Prostate gland (tissue), 2 donors: ENCODE results near the gene FUT7. TPM values are rescaled to one million over a fixed set of nuclear protein-coding genes. Genes with fewer than 3 reads are reported as not detected.

Experiments used
- DNase-seq: peaks from one replicate; pipeline ENCODE4 v3.0.0-alpha.2; 2019; ENCODE audit warnings: low spot score
- H3K27ac ChIP-seq, 2 donors: fragments of 200-600 bp; sonication (generic); 2 replicates each; pipeline ENCODE4 v1.5.1; 2017 to 2019
- H3K27me3 ChIP-seq: fragments of 200-600 bp; sonication (generic); replicated peaks from 2 replicates; pipeline ENCODE4 v1.5.1; 2019; ENCODE audit not compliant: insufficient read depth
- H3K36me3 ChIP-seq, 2 donors: fragments of 200-600 bp; sonication (generic); 1 replicate in 1 of 2; 2 replicates in 1 of 2; pipeline versions ENCODE4 v1.5.1 to v1.8.1; 2017 to 2019
- H3K4me1 ChIP-seq: fragments of 200-600 bp; sonication (generic); replicated peaks from 2 replicates; pipeline ENCODE4 v1.5.1; 2019
- H3K4me3 ChIP-seq, 2 donors: fragments of 200-600 bp; sonication (generic); 2 replicates each; pipeline ENCODE4 v1.5.1; 2017 to 2019
- H3K9me3 ChIP-seq: fragments of 200-600 bp; sonication (generic); 2 replicates; pipeline ENCODE4 v1.5.1; 2017
- CTCF ChIP-seq, 4 experiments: fragments of 200-600 bp in 2 of 4; fragments of 450-650 bp in 2 of 4; sonication (generic) in 2 of 4; IDR thresholded peaks; 1 replicate in 3 of 4; 2 replicates in 1 of 4; pipeline ENCODE4 v1.5.1; 2016 to 2019; ENCODE audit warnings: antibody characterized with exemption in 4 of 4, mild to moderate bottlenecking in 2 of 4, moderate library complexity in 2 of 4
- POLR2A ChIP-seq: fragments of 450-650 bp; IDR thresholded peaks from one replicate; pipeline ENCODE4 v1.6.1; 2016; ENCODE audit warnings: antibody characterized with exemption, mild to moderate bottlenecking
- POLR2AphosphoS5 ChIP-seq: sonication (generic); formaldehyde crosslinking; IDR thresholded peaks from one replicate; pipeline ENCODE4 v1.6.1; 2017; ENCODE audit warnings: antibody characterized with exemption
- WGBS: methylation state at CpG from one replicate; pipeline ENCODE4 v1.1.5; 2018; 5-methylcytosine and 5-hydroxymethylcytosine counted together
- intact Hi-C: fragments of 100-400 bp; cut with DNase I; formaldehyde crosslinking; loops from one replicate; pipeline ENCODE4 v1.14.2; 2022
- total RNA-seq, 2 donors: library from RNA; depleted of rRNA; stranded (reverse); fragments of >200 nt; gene quantifications; one replicate each; pipeline ENCODE4 v1.1.0, GENCODE V29; 2016

Gene FUT7
- total RNA-seq, 2 donors from 2014 or later, result 0.57 TPM; not detected in 1

DNA sequence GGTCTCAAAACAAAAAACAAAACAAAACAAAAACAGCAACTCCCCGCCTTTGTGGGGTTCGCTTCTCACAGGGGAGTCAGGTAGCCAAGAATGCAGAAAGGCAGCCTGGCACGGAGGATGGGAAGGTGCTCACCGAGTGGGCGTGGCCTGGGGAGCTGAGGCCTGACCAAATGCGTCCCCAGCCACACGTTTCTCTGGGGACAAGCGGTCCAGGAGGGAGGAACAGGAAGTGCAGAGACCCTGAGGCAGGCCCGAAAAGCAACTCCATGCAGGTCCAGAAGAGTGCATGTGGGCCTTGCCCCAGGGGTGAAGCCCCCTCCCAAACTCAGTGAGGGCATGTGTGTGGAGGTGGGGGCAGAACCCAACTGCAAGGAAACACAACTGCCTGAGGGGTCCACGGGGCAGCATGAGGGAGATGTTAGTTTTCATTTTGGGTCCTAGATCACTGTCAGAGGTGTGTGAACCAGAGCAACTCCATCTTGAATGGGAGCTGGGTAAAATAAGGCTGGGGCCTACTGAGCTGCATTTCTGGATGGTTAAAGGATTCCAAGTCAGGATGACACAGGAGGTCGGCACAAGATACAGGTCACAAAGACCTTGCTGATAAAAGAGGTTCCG lies 42.9 kb upstream of the FUT7 start:
- no peaks in the 10 kb centered on the region for H3K36me3 ChIP-seq
- TF ChIP-seq POLR2A (no peak), POLR2AphosphoS5 (no peak), CTCF (IDR thresholded peaks at IDR 0.05) (no peak)
- H3K27me3 ChIP-seq, result no peaks in the 10 kb centered on the region
- intact Hi-C loops, result no loop called here
- peaks cover 6% of the 10 kb centered on the region for H3K4me1 ChIP-seq
- no peak for DNase-seq
- H3K9me3 ChIP-seq, result no peaks in the 10 kb centered on the region
- H3K4me3 ChIP-seq, result no peak overlapping the region
- WGBS, result 86% methylated on average over 12 of the region's 12 CpGs
- H3K27ac ChIP-seq, result no peak overlapping the region

DNA sequence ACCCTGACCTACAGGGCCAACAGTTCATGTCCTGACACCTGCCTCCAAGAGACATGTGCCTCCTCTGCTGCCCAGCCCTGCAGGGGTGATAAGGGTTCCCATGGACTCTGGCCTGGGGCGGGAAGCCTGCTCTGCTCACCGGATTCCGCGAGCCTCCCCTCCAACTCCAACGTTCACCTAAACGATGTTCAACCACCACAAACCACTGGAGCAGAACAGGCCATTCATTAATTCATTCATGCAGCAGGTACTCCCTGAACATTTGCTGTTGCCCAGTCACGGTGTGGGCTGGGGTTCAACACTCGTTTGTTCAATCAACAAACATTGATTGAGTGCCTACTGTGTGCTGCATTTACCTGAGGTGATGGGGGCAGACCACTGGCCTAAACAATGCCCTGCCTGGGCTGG lies 42.1 kb upstream of the FUT7 start:
- intact Hi-C loops, result no loop called here
- Histone ChIP-seq H3K4me1 (peaks cover 8% of the 10 kb centered on the region), H3K27me3 (no peaks in the 10 kb centered on the region), H3K36me3 (no peaks in the 10 kb centered on the region), H3K27ac (no peak overlapping the region), H3K4me3 (no peak overlapping the region), H3K9me3 (no peaks in the 10 kb centered on the region)
- WGBS, result 83% methylated on average over 8 of the region's 8 CpGs
- TF ChIP-seq POLR2A (no peak), POLR2AphosphoS5 (no peak), CTCF (IDR thresholded peaks at IDR 0.05) (no peak)
- DNase-seq, result no peak

GRCh38 chr9:137071282-137071681 lies 39.4 kb upstream of the FUT7 start:
- intact Hi-C loops, result no loop called here
- Histone ChIP-seq H3K9me3 (no peaks in the 10 kb centered on the region), H3K4me3 (no peak overlapping the region), H3K27ac (peak overlapping the region; percentile 78 to 87), H3K27me3 (no peaks in the 10 kb centered on the region), H3K36me3 (no peaks in the 10 kb centered on the region), H3K4me1 (peaks cover 3% of the 10 kb centered on the region)
- no peak for DNase-seq
- no peak for TF ChIP-seq POLR2AphosphoS5
- no peak for TF ChIP-seq CTCF (IDR thresholded peaks at IDR 0.05)
- no peak for TF ChIP-seq POLR2A
- WGBS, result 87% methylated on average over 2 of the region's 2 CpGs

GRCh38 chr9:137070906-137071275 lies 39.0 kb upstream of the FUT7 start:
- no peaks in the 10 kb centered on the region for H3K9me3 ChIP-seq
- H3K4me1 ChIP-seq, result peaks cover 3% of the 10 kb centered on the region
- H3K4me3 ChIP-seq, result peak overlapping the region; percentile 34 to 41
- no peaks in the 10 kb centered on the region for H3K27me3 ChIP-seq
- TF ChIP-seq POLR2A, result no peak
- no peak for TF ChIP-seq POLR2AphosphoS5
- no peak for TF ChIP-seq CTCF (IDR thresholded peaks at IDR 0.05)
- intact Hi-C loops, result no loop called here
- H3K36me3 ChIP-seq, result no peaks in the 10 kb centered on the region
- DNase-seq, result no peak
- WGBS, result 18% methylated on average over 6 of the region's 6 CpGs
- H3K27ac ChIP-seq, result peak overlapping the region; percentile 78 to 87

DNA sequence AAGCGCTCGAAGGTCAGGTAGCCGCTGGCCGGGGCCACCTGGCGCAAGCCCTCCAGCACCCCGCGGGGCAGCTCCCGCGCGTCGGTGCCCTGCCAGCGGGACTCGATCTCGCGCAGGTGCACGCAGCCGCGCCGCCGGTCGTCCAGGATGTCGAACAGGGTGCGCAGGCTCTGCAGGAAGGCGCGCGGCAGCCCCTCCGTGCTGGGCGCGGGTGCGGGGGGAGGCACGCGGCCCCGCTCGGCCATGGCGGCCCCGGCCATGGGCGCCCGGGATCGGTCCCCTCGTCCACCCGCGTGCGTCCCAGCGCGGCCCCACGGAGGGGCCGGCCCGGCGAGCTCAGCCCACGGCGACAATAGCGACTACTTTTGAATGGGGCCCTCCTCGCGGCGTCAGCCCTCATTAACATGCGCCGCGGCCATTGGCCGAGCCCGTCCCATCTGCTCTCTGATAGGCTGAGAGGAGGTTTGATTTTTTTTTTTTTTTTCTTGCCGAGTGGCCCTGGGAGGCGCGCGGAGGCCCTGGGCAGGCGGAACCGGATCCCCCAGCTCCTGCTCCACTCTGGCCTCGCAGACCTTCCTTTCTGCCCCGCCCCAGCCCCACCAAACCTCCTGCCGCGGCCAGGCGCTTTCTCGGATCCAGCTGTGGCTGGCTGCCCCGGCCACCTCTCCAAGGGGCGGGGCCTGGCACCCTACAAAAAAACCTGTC lies 38.5 kb upstream of the FUT7 start, which contains the start of gene SAPCD2:
Gene SAPCD2, minus strand, starts transcription at position 357 of the 705 bp plus-strand sequence. Its CDS starts 97 bp downstream, at position 260.
- TF ChIP-seq POLR2AphosphoS5 (peak; percentile 61), POLR2A (peak; percentile 18), CTCF (IDR thresholded peaks at IDR 0.05) (no peak)
- peaks cover 3% of the 10 kb centered on the region for H3K4me1 ChIP-seq
- peak within 1 kb of the TSS; percentile 78 to 87 for H3K27ac ChIP-seq
- no peaks in the 10 kb centered on the region for H3K9me3 ChIP-seq
- H3K4me3 ChIP-seq, result peak within 1 kb of the TSS; percentile 34 to 41
- DNase-seq, result peak; percentile 85
- no peaks in the 10 kb centered on the region for H3K27me3 ChIP-seq
- no peaks in the 10 kb centered on the region for H3K36me3 ChIP-seq
- intact Hi-C loops, result no loop called here
- under 1% methylated on average over 41 of the region's 74 CpGs for WGBS
